Measurements from ENCODE around the gene ZBTB1.
A peak's percentile ranks its signal among the peaks of the same experiment; 100 is the strongest.
"Not testable (repeated sequence)": the region's sequence is repeated elsewhere in the genome, so short reads cannot be mapped to it uniquely, and the experiment has no call there.

Gene ZBTB1

DNA sequence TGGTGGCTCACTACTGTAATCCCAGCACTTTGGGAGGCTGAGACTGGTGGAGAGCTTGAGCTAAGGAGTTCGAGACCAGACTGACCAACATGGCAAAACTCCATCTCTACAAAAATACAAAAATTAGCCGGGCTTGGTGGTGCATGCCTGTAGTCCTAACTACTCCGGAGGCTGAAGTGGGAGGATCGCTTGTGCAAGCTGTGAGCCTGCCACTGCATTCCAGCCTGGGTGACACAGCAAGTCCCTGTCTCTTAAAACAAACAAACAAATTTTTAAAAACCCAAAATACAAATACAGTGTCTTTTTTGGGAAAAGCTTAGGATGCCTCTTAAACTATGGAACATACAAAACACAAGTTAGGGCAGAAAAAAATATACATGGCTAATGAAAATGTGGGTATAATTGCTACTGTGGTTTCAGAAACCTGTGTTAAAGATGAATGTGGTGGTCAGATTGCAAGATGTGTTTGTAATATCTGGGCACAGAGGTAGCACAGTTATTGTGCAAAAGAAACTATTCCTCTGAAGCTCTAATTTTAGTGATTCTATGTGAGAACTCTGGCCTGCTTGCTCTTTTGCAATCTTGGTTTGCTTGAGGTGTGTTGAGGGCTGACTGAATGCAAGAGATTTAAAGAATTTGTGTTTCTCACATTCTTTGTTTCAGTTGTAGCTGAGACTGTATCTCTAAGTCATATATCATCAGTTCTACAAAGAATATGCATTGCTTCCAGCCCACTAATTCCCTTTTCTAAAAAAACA is 32.1 kb downstream of the ZBTB1 start:
- no peak for DNase-seq

DNA sequence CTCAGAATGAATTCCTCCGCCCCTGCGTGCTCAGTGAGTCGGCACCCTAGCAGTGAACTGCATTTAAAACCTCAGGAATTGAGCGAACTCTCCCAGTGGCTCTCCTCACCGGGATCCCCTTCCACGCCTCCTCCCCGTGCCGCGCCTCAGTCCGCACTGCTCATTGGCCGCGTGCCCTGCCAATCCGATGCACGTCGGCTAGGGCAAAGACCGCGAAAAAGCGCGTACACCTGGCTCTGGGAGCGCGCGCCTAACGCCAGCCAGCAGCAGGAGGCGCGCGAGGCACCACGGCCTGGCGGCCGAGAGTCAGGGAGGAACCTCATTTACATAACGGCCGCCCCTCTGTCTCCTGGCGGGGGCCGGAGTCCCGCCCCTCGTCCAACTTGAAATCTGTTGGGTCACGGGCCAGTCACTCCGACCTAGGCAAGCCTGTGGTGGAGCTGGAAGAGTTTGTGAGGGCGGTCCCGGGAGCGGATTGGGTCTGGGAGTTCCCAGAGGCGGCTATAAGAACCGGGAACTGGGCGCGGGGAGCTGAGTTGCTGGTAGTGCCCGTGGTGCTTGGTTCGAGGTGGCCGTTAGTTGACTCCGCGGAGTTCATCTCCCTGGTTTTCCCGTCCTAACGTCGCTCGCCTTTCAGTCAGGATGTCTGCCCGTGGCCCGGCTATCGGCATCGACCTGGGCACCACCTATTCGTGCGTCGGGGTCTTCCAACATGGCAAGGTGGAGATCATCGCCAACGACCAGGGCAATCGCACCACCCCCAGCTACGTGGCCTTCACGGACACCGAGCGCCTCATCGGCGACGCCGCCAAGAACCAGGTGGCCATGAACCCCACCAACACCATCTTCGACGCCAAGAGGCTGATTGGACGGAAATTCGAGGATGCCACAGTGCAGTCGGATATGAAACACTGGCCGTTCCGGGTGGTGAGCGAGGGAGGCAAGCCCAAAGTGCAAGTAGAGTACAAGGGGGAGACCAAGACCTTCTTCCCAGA is 35.9 kb downstream of the ZBTB1 start, which contains the start of gene HSPA2:
TSS of gene HSPA2 (plus strand) at position 534 of the 995 bp plus-strand sequence. CDS start at position 643, 109 bp downstream.
- DNase-seq: no peak

DNA sequence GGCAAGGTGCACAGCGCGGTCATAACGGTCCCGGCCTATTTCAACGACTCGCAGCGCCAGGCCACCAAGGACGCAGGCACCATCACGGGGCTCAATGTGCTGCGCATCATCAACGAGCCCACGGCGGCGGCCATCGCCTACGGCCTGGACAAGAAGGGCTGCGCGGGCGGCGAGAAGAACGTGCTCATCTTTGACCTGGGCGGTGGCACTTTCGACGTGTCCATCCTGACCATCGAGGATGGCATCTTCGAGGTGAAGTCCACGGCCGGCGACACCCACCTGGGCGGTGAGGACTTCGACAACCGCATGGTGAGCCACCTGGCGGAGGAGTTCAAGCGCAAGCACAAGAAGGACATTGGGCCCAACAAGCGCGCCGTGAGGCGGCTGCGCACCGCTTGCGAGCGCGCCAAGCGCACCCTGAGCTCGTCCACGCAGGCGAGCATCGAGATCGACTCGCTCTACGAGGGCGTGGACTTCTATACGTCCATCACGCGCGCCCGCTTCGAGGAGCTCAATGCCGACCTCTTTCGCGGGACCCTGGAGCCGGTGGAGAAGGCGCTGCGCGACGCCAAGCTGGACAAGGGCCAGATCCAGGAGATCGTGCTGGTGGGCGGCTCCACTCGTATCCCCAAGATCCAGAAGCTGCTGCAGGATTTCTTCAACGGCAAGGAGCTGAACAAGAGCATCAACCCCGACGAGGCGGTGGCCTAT is 36.8 kb downstream of the ZBTB1 start:
- no peak for DNase-seq

DNA sequence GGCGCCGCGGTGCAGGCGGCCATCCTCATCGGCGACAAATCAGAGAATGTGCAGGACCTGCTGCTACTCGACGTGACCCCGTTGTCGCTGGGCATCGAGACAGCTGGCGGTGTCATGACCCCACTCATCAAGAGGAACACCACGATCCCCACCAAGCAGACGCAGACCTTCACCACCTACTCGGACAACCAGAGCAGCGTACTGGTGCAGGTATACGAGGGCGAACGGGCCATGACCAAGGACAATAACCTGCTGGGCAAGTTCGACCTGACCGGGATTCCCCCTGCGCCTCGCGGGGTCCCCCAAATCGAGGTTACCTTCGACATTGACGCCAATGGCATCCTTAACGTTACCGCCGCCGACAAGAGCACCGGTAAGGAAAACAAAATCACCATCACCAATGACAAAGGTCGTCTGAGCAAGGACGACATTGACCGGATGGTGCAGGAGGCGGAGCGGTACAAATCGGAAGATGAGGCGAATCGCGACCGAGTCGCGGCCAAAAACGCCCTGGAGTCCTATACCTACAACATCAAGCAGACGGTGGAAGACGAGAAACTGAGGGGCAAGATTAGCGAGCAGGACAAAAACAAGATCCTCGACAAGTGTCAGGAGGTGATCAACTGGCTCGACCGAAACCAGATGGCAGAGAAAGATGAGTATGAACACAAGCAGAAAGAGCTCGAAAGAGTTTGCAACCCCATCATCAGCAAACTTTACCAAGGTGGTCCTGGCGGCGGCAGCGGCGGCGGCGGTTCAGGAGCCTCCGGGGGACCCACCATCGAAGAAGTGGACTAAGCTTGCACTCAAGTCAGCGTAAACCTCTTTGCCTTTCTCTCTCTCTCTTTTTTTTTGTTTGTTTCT is 37.6 kb downstream of the ZBTB1 start:
- DNase-seq: no peak

DNA sequence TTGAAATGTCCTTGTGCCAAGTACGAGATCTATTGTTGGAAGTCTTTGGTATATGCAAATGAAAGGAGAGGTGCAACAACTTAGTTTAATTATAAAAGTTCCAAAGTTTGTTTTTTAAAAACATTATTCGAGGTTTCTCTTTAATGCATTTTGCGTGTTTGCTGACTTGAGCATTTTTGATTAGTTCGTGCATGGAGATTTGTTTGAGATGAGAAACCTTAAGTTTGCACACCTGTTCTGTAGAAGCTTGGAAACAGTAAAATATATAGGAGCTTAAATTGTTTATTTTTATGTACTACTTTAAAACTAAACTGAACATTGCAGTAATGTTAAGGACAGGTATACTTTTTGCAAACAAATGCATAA is 38.2 kb downstream of the ZBTB1 start:
- DNase-seq: no peak

DNA sequence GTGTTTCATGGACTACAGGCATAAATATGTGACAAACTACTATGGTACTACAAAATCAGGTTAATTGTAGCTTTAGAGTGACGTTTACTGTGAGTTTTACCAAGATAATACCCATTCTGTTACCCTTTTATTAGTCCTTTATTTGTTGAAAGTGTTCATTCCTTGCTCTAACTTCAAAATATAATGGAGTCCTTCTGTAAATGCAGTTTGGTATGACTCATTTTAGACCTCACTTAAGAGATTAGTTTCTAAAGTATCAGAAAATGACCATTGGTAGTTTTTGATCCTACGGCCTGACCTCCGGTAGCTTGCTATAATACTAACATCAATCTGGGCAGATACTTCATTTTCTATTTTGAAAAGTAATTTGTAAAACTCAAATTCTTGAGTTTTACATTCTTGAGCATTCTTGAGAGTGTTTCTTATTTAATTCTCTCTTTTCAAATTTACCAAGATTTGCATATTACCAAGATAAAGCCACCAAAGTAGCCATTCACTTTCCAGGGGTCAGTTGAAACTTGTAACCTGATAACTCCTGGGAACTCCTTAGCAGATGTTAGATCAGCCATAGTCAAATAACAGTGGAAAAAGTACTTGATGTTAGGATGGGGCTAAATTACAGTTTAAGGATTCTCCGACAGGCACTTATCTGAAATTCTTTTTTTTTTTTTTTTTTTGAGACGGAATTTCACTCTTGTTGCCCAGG is 40.2 kb downstream of the ZBTB1 start:
- no peak for DNase-seq

DNA sequence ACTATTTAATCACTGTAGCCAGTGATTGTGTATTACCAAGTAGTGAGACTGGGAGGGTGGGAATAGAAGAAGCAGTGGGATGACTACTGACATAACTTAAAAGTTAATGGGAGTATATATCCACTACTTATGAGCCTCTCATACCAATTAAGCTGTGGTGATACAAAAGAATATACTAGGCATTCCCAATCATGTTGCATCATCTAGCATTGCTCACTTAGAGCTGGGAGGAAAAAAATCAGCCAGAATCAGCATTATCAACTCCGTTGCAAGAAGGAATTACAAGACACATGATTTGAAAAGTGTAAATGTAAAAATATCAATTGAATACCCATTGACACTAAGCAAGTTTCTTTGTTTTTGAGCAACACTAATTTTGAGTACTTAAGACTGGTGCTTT is 44.4 kb downstream of the ZBTB1 start:
- no peak for DNase-seq

DNA sequence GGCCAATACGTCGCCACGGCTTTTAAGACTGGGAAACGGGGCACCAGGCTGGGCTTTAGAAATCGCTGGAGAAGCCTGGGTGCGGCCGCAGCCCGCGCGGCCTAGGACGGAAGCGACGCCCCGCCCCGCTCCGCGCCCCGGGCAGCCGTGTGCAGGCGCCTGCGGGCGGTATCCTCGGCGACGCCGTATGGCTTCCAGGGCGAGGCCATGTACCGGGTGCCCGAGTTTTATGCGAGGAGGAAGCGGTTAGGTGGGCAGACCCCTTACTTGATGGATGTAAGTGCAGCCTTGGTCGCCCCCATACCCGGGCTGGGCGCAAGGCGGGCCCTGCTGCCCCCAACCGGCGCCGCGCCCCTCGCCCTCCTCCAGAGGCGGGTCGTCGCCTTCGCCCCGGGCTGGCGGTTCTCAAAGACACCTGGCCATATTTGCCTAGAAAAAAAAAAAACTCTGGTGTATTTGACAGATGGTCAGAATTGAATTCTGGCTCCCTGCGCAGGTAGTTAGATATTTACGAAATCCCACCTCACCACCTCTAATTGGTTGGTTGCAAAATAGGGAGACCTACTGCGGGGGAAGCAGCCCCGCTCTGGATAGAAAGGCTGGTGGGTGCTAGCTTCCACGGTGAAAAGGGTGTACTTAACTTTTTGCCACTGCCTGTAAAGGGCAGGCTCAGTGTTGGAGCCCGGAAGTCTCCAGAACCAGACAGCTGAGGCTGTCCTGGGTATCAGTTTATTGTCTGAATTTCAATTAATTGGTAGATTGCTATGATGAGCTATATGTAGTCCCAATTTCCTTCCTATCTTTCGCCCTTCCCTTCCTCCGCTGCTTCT is 45.4 kb downstream of the ZBTB1 start, which contains the start of gene PPP1R36:
TSS of gene PPP1R36 (plus strand) at position 171 of the 830 bp plus-strand sequence. CDS start at position 208, 37 bp downstream.
- DNase-seq: peak; percentile 20

DNA sequence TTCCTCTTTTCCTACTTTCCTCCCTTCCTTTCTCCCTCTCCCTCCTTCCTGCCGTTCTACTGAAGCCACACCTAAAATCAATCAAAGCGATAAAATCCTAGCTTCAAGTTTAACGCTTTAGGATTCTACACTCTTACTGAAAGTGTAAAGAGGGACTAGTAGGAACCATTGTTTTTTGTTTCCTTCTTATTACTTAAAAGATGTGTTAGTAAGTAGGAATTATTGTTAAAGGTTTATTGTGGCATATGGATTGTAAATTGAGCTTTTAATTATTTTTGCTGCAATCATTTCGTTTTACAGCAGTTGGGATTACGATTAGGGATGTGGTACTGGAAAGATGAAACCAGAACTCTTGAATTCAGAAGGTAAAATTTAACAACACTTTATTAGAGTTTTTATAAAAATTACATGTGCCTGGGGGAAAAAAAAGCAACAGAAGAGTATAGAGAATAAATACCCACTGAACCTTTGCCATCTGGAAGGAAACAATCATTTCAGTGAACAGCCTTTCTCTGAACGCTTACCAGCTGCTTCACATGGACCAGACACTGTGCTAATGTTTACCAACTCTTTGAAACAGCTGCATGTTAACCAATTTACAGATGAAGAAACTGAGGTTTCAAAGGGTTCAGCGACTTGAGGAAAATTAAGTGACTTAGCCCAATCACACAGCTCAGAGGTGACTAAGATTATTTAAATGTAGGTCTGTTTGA is 46.2 kb downstream of the ZBTB1 start:
- peak; percentile 23 for DNase-seq

DNA sequence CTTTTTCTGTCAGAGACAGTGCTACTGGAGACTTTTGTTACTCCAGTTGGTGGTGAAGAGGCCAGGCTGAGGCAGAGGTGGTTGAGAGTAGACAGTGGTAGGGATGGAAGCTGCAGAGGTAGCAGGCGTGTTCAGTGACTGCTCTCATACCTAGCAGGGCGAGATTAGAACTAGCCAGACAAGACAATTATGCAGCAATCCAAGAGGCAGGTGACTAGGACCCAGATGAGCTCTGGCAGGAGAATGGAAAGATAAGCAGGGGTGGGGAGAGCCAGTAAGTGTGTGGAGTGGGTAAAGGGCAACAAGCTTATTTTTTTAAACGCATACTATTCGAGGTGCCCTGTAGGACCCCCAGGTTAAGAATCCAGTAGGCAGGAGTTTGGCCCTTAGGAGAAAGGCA is 50.0 kb downstream of the ZBTB1 start:
- DNase-seq: peak; percentile 7

DNA sequence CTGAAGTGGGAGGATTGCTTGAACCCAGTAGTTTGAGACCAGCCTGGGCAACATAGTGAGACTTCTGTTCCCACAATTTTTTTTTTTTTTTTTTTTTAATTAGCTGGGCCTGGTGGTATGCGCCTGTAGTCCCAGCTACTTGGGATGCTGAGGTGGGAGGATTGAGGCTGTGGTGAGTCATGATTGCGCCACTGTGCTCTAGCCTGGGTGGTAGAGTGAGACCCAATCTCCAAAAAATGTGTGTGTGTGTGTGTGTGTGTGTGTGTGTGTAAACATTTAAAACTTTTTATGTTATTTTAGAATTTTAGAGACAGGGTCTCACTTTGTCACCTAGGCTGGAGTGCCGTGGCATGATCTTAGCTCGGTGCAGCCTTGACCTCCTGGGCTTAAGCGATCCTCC is 52.0 kb downstream of the ZBTB1 start:
- no peak for DNase-seq

DNA sequence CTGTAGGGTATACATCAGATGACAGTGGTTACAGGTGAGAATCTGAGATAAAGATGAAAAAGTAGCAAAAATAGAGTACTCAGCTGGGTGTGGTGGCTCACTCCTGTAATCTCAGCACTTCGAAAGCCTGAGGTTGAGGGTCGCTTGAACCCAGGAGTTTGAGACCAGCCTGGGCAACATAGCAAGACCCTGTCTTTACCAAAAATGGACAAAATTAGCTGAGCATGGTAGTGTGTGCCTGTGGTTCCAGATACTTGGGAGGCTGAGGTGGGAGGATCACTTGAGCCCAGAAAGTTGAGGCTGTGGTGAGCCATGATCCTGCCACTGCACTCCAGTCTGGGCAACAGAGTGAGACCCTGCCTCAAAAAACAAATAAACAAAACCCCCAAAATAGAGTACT is 53.6 kb downstream of the ZBTB1 start:
- DNase-seq: not testable (repeated sequence)

DNA sequence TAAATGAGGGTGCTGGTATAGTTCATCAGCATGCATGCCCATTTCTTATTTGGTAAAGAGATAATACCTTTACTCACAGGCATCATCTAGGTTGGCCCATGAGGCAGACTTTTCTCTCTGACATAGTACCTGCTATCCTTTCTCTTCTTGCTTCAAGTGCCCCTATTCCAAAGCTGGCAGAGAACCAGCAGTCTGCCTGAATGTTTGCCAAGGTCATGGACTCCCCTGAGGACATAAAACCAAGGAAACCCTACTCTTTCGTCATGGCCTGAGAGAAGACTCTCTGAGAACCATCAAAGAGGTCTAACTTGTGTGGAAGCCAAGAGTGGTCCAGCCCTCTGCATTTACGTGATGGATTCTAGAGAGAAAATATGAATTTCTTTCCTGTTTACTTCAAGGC is 57.1 kb downstream of the ZBTB1 start:
- no peak for DNase-seq

DNA sequence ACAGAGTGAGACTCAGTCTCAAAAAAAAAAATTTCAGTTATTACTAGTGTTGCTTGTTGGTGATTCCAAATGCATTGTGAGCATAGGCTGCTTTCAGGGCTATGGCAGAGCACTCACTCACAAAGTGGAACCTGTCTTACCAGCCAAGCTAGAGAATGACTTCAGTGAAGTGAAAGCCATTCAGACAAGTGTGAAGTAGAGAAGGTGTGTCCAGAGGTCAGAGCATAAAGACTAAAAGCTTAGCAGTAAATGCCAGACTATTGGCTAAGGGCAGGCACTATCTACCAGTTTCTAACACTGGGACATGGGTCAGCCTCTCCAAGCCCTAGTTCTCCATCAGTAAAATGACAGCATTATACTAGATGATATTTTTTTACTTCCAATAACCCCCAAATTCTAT is 57.9 kb downstream of the ZBTB1 start:
- DNase-seq: no peak

DNA sequence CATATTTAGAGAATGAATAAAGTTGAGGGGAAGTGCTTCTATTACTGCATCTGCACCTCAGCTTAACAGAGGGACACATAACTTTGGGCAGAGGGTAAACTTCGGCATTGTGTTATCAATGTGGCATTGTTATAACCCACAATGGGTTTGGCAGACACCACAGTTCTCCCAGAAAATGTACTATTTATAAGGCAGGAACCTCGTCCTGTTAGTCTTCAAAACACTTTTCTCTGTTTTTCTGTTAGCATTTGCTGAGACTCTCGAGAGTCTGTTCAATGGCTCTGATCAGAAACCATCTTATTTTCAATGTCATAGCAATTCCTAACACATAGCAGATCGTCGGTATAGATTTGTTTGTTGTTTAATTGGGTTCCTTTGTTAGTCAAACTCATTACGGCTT is 59.1 kb downstream of the ZBTB1 start:
- no peak for DNase-seq

DNA sequence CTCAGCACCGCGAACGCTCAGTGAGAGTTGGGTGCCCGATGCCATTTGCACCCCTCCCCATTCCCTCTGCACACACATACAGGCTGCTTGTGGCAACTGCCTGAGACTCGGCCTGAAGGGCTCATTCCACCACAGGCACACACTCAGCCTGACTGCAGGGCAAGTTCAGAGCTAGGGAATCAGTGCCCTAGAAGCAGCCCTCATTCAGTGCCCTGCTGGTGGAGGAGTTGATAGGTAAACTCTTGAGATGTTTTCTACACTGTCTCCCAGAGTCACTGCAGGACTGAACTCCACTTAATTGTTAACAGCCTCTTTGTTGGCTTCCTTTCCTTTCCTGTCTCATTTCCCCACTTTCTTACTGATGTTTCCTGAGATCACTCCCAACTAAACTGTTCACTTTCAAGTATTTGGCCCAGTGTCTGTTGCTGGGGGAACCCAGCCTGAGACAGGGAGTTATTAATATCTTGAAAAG is 62.1 kb downstream of the ZBTB1 start:
- DNase-seq: no peak

DNA sequence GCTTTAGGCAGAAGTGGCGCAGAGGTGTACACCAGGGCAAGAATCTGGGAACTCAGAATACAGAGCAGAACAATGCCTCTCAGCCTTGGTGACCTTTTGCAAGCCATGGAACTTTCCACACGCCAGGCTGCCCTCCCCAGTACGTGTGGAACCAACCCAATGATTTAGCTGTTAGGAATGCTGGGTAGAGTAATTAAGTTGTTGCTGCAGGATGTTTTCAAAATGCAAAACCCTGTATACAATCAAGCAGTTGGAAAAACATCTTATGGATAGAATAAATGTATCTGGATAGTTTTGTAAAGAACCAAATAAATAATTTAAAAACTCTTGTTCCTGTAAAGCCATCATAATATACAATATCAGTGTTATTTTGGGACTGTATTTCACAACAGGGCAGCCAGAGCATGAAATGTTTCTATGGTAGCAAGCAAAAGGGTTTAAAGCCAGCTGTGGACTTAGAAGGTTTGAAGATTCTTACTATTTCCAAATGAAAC is 64.6 kb downstream of the ZBTB1 start:
- DNase-seq: no peak

DNA sequence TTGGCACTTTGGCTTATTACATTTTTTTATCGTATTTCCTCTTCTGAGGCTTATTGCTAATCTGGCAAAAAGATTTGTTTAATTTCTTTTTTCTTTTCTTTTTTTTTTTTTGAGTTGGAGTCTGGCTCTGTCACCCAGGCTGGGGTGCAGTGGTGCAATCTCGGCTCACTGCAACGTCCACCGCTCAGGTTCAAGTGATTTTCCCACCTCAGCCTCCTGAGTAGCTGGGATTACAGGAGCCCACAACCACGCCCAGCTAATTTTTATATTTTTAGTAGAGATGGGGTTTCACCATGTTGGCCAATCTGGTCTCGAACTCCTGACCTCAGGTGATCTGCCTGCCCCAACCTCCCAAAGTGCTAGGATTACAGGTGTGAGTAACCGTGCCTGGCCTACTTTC is 65.1 kb downstream of the ZBTB1 start:
- not testable (repeated sequence) for DNase-seq

DNA sequence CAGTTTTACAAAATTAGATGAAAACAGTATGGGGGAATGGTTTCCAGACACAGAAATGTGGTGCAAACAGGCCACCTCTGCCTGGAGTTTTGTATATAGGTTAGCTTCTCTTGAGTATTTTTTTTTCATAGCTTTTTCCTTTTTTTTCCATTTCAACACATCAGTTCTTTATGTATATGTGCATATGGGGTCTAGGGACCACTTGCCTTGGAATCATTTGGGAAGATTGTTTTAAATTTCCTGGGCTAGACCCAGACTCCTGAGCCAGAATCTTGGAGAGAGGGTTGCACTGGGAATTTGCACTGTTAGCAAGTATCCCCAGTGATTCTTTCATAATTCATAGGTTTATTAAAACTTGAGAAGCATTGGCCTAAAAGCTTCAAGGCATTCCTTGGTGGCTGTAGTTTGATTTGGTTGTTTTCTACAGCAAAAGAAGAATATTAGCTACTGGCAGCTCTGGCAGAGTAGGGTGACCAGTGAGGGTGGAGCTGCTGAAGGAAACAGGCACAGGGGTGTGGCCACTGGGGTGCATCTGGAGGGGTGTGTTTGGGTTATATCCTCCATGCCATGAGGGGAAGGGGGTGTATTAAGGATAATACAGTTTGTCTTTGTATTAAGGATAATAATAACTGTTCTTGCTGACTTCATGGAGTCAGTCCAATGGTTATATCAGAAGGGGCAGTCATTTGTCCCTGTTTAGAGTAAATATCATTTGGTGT is 68.0 kb downstream of the ZBTB1 start:
- no peak for DNase-seq

Data from NCI-H82 (cell line).